ENCODE data around the gene USB1. TPM values are rescaled to one million over a fixed set of nuclear protein-coding genes. Genes with fewer than 3 reads are reported as not detected.
A peak's percentile ranks its signal among the peaks of the same experiment; 100 is the strongest.
"Not testable (repeated sequence)": the region's sequence is repeated elsewhere in the genome, so short reads cannot be mapped to it uniquely, and the experiment has no call there.

The USB1 gene
- total RNA-seq, 1 donor from 2014 or later: 28.3 TPM

DNA sequence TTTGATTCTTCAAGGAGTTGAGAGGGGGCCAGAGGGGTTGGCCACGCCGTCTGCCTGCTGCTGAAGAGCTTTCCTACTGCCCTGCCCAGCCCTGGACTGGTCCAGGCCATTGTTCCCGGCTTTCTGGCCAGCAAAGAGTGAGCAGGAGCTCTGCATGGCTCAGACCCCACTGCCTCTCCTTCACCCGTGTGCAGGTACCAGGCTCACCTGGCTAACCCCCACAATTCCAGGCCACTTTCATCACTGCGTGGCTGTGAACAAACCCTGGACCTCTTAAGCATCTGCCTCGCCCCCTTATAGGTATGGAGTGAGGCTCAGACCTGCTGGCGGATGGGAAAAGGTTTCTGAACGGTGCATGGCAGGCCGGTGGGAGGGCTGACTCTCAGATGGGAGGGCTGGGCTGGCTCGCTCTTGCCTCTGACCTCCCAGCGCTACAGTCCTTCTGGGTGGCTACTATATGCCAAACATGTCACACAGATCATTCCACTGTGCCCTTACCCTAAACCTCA lies 9.6 kb upstream of the USB1 start:
- intact Hi-C loops (cut with micrococcal nuclease): no loop called here
- ATAC-seq (no peak), DNase-seq (no peak)

DNA sequence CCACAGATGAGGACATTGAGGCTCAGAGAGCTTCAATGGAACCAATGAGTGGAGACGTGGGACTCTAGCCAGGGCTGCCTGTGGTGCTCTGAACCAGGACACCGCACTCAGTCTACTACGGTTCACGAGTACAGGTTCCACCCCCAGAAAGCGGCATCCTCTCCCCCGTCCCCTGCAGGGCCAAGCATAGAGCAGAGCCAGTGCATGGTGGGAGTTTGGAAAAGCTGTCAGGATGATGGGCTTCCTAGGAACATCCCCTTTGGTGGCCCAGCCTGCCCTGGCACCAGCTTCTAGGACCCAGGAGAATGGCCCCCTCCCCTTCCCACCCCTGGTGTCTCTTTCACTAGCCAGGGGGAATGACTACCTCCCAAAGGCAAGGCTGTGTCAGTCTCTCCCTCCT lies 9.1 kb upstream of the USB1 start:
- no peak for ATAC-seq
- DNase-seq: no peak
- intact Hi-C loops (cut with micrococcal nuclease): no loop called here

DNA sequence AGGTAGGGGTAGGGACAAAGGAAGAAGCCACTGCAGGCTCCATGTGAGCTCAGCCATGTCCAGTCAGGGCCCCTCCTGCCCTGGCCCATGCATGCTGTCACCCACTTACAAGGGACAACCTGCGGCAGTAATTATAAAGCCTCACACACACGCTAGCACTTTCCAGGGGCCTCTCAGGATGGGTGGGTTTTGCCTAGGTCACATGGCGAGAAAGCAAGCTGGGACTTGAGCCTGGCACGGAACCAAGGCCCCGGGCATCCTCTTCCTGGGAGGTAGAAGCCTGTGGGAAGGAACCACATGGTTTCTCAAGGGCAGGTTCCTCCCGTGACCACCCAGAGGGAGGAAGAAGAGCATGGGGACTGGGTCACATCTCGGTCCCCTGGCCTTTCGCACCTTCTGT lies 7.8 kb upstream of the USB1 start:
- ATAC-seq: no peak
- DNase-seq: no peak
- intact Hi-C loops (cut with micrococcal nuclease): no loop called here

DNA sequence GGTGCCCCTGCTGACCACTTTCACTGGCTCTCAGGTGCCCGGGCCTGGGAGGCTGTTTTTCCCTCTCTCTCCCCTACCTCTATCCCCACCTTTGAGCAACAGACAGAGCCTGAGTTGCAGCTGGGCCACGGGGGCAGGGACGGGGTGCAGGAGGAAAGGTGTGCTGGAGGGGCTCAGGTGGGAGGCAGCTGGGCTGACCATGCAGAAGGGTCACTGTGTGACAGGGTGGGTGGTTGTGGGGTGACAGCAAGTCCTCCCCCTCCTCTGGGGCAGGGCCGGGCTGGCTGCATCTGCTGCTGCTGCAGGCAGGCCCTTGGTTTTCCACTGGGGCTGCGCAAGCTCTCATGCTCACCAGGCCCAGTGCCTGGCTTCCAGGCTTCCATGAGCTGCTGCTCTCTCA lies 7.3 kb upstream of the USB1 start:
- DNase-seq (no peak), ATAC-seq (no peak)
- intact Hi-C loops (cut with micrococcal nuclease): no loop called here

DNA sequence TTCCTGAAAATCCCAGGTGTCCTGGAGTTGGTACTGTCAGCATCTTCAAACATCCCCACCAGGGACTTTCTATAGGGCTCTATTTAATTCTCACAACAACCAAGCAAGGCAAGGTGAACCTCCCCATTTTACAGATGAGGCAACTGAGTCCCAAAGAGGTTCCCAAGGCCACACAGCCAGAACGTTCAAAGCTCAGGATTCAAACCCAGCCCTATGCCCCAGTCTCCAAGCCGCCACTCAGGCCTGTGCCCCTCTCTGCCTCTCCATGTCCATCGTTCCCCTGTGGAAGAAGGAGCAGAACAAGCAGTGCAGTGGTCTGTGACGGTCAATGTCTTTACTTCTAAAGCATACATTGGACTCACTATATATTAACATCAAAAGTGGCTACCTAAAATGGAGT lies 6.8 kb upstream of the USB1 start:
- DNase-seq (no peak), ATAC-seq (no peak)
- intact Hi-C loops (cut with micrococcal nuclease): no loop called here

DNA sequence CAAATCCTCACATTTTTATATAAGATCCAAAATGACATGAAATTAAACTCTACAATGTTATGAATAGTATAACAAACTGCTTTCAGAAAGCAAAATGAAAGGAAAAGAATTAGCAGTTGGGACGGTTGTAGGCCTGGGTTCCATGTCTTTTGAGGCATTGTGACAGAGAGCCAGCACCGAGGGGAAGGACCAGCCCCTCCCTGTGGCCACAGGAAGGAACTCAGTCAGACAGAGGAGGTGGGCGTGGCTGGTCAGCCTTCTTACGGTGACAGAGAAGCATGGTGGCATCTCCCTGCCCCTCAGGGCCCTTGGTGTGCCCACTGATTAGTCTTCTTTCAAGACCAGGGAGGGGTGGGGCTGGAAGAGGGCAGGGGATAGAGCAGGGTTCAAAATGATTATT lies 6.4 kb upstream of the USB1 start:
- intact Hi-C loops (cut with micrococcal nuclease): no loop called here
- ATAC-seq (peak; percentile 38), DNase-seq (peak; percentile 70)

DNA sequence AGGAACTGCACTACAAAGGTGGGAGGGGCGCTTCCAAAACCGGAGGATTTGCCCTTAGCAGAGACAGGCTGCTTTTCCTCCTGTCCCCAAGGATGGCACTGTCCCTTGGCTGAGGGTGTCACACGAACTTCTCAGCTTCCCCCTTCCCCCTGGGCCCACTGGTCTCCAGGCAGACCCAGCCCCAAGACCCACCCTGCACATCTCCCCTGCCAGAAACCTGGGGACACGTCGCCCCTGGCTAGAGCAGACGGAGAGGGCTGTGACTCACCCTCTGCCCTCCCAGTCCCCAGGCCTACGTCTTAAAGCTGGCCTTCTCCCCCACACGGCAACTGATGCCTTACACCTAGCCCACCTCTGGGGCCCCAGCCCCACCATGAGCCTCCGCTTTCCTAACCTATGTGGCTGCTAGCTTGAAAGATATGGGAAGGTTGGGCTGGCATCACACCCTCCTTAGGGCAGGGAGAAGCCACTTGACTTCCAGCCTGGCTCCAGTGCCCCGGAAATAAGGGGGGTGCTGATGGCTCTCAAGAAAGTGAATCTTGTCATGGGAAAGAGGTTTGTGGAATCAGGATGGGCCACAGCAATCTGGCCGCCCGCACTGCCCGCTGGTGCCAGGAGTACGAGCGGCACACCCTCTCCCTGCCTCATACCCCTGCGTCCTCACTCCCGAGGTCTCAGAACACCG lies 5.3 kb upstream of the USB1 start:
- DNase-seq: no peak

DNA sequence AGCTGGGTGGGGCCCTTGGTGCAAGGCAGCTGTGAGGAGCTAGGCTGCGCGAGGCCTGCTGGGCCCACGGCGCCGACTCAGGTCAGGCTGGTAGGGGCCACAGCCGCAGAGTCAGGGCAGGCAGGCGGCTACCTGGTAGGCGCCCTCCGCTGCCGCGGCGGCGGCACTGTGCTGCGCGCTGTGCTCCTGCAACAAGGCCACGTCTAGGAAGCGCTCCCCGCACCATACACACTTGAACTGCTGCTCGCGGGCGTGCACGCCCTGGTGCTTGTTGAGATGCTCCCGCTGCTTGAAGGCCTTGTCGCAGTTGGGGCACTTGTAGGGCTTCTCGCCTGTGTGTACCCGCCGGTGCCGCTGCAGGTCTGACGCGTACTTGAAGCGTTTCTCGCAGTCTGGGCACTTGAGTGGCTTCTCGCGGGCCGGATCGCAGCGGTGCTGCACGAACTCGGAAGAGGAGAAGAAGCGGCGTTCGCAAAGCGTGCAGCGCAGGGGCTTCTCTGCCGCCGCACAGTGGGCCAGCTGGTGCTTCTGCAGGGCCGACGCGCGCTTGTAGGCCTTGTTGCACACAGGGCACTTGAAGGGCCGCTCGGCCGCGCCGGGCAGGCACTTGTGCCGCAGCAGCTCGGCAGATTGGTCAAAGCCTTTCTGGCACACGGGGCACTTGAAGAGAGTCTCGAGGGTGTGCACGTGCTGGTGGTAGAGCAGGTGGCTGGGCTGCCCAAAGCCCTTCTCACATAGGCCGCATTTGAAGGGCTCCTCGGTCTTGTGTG lies 4.6 kb upstream of the USB1 start:
- intact Hi-C loops (cut with micrococcal nuclease): no loop called here
- no peak for ATAC-seq

More for the DNA sequence above, 5.3 kb upstream of the USB1 start:
- ATAC-seq: no peak
- intact Hi-C loops (cut with micrococcal nuclease): no loop called here

DNA sequence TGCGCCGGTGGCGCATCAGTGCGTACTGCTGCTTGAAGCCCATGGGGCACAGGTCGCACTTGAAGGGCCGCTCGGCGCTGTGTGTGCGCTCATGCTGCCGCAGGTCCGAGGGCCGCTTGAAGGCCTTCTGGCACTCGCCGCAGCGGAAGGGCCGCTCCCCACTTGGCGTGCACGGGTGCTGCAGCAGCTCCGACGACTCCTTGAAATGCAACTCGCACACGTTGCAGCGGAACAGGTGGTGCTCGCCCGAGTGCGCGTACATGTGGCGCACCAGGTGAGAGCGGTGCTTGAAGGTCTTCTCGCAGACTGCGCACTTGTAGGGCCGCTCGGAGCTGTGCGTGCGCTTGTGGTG lies 4.1 kb upstream of the USB1 start:
- ATAC-seq (no peak), DNase-seq (no peak)
- intact Hi-C loops (cut with micrococcal nuclease): no loop called here

More for the DNA sequence above, 4.6 kb upstream of the USB1 start:
- no peak for DNase-seq

DNA sequence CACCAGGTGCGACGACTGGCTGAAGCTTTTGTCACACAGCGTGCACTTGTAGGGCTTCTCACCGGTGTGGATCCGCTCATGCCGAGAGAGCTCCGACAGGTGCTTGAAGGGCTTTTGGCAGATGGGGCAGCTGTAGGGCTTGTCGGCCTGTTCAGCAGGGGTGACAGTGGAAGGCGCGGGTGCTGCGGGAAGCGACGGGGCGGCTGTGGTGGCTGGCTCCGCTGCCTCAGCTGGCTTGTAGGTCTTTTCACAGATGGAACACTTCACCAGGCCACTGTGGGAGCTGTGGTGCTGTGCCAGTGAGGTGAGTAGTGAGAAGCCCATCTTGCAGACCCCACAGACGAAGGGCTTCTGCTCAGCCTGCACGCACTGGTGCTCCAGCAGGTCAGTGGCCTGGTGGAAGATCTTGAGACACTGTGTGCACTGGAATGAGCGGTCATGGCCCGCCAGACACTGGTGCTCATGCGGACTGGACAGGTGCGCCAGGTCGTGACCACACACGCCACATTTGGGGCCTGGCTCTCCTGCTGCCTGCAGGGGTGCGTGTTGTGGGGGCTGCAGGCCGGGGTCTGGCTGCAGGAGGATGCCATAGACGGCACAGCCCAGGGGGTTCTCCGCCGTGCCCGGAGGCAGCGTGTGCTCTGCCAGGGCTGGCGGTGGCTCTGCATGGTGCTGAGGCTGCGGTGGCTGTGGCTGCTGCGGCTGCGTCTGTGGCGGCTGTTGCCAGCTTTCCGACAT lies 3.5 kb upstream of the USB1 start:
- intact Hi-C loops (cut with micrococcal nuclease): no loop called here
- ATAC-seq (no peak), DNase-seq (no peak)

DNA sequence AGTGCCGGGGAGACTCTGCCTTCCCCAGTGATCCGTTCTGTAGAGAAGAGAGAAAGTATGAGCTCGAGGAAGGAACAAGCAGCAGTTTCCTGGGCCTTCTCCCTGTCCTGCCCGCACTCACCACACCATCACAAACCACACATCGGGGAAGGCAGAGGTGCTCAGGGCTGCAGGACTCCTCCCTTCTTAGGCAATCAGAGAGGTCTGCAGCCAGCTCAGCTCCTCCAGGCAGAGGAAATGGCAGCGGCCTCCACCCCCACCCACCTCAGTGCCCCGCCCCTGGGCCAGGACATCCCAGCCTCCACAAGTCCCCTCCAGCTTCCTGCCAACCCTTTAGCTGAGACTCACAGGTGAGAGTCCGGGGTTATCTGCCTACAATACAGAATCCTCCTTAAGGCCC lies 2.7 kb upstream of the USB1 start:
- ATAC-seq (no peak), DNase-seq (no peak)
- intact Hi-C loops (cut with micrococcal nuclease): no loop called here

DNA sequence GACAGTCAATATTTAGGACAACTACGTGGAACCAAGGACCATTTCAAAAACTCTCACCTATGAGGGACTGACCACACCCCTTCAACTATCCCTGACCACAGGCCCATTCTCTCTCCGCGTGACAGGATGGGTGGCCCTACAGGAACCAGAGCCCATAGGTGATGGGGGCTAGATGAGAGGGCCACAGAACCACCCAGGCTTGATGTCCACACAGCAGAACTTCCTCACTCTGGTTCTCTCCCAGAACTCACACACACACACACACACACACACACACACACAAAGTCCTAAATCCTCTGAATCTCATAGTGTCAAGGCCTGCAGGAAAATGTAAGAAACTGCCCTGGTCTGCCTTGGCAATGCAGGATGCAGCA lies 2.2 kb upstream of the USB1 start:
- intact Hi-C loops (cut with micrococcal nuclease): no loop called here
- ATAC-seq: no peak
- DNase-seq: no peak

DNA sequence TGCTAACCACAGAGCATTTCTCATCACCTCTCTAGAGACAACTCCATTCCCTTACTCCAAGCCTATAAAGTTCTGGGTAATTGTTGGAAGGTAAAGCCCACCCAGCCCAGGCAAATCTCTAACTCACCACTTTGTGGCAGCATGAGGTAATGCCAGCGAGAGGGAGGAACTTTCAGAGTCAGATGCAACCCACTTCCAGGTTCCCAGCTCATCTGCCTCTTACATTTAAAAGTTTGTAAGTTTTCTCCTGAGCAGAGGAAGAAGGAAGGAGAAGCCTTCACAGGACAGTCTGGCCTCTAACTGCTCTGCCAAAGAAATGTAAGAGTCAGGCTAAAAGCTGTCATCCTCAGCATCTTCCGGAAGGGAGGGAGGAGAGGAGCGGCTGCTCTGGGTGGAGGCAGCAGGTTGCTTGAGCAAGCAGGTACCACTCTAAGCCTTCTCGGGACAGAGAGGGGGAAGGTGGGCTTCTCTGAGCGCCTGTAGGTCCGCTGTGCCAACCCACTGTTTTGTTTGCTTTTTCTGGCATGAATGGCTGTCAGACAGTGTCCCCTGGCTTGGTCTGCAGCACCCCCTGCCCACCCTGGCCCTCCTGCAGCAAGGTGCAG lies 1.7 kb upstream of the USB1 start:
- DNase-seq (no peak), ATAC-seq (no peak)
- intact Hi-C loops (cut with micrococcal nuclease): no loop called here

DNA sequence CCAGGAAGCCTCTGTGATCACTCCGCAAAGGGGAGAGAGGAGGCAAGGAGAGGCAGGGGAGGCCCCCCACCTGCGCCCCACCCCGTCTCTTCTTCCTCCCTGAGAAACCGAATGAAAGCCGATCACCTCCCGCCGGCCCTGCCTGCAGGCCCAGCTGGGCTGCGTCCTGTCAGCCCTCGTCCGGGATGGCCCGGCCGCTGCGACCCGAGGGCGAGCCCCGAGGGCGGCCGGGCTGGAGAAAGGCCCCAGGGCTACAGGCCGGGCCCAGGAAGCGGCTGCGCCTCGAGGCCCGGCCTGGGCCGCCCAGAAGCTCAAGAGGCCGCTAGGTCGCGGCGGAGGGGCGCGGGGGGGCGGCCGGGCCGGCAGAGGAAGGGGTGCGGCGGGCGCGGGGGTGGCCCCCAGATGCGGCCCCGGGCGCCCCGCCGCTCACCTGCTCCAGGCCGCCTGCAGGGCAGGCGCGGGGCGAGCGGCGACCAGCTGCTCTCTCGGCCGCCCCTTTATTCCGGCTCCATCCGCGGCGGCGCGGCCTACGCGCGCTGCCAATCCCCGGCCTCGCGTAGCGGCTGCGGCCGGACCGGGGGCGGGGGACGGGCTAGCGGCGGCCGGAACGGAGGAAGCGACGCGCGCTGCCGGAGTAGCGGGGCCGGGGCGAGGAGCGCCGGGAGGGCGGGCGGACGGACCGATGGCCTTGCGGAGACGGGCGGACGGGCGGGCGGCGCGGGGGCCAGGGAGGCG lies 1.1 kb upstream of the USB1 start, which contains the start of gene ZNF319:
Gene ZNF319 (minus strand): TSS at position 702 of the 735 bp plus-strand sequence. CDS start 2,407 bp downstream, outside the sequence.
- ATAC-seq (peak; percentile 2), DNase-seq (no peak)
- intact Hi-C loops (cut with micrococcal nuclease): loop anchor here (10.0 kb wide), 1 partner anchor 265 kb away; the partner anchor contains the start of gene KATNB1

DNA sequence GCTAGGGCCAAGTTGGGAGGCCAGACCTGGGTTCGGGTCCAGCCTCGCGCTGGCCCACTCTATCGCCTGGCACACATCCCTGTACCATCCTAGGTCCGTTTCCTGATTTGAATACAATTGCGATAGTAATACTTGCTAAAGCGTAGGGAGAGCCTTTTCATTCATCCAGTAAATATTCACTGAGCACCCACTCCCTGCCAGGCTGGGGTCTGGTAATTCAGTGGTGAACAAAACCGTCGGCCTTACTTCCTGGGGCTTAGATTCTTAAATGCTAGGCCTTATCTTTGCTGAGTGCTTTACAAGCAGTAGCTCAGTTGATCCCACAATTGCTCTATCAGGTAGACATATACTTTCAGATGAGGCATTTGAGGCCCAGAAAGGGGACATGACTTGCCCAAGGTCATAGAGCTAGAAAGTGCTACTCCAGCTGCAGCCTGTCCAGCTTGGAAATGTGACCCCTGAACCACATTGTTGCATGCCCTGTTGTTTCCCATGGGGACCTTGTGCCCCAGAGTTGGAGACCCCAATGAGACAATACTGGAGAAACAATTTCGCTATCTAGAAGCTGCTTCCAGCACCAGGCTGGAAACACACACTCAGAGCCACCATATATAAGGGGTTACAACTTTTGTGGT lies 691 bp downstream of the USB1 start:
- DNase-seq (no peak), ATAC-seq (no peak)
- intact Hi-C loops (cut with micrococcal nuclease): loop anchor here (10.0 kb wide), 1 partner anchor 267 kb away; the partner anchor contains the start of gene KATNB1

DNA sequence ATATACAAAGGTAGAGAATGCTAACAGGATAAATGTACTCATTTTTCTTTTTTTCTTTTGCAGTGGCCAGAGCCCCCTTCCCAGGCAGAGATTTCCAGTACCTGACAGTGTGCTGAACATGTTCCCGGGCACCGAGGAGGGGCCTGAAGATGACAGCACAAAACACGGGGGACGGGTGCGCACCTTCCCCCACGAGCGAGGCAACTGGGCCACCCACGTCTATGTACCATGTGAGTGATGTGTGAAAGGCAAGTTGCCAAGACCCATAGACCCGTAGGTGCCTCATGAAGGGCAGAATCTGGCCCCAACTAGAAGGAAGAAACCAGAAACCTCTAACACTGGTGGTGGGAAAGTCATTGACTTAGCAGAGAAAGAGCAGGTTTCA lies 1.2 kb downstream of the USB1 start:
- intact Hi-C loops (cut with micrococcal nuclease): loop anchor here (10.0 kb wide), 1 partner anchor 268 kb away; the partner anchor contains the start of gene KATNB1
- no peak for ATAC-seq

DNA sequence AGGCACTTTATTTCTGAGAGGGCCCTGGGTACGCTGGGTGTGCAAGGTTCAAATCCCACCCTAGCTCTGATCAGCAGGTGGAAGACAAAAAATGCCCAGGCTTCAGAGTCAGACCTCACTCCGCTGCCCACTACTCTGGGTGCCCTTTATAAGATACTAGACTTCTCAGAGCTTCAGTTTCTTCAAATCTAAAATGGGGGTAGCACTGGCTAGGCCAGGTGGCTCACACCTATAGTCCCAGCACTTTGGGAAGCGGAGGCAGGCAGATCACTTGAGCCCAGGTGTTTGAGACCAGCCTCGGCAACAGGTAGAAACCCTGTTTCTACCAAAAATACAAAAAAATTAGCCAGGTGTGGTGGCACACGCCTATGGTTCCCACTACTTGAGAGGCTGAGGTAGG lies 1.7 kb downstream of the USB1 start:
- no peak for ATAC-seq
- DNase-seq: no peak
- intact Hi-C loops (cut with micrococcal nuclease): loop anchor here (10.0 kb wide), 1 partner anchor 268 kb away; the partner anchor contains the start of gene KATNB1

More for the DNA sequence above, 1.2 kb downstream of the USB1 start:
- DNase-seq: no peak

DNA sequence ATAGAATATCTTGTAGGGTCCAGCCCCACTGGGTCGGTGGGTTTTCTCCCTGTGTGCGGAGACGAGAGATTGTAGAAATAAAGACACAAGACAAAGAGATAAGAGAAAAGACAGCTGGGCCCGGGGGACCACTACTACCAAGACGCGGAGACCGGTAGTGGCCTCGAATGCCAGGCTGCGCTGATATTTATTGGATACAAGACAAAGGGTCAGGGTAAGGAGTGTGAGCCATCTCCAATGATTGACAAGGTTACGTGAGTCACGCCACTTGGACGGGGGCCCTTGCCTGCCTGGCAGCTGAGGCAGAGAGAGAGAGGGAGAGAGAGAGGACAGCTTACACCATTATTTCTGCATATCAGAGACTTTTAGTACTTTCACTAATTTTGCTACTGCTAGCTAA lies 3.5 kb downstream of the USB1 start:
- peak; percentile 72 for DNase-seq
- ATAC-seq: not testable (repeated sequence)
- intact Hi-C loops (cut with micrococcal nuclease): loop anchor here (5.0 to 10.0 kb wide), 2 partner anchors 107 to 270 kb away; partner anchors contain the start of gene KATNB1

All from left ventricle myocardium superior (tissue), 1 donor.